SK-N-SH (cell line): ENCODE measurements around the gene SCGN.

ENCODE experiments used
- CHD2 ChIP-seq: fragments of 150-350 bp; IDR thresholded peaks from 2 replicates; pipeline ENCODE4 v1.6.1; 2018; ENCODE audit warnings: low read length; ENCODE audit not compliant: partially characterized antibody
- ELF1 ChIP-seq: IDR thresholded peaks from 2 replicates; pipeline ENCODE4 v1.4.0; 2012
- EP300 ChIP-seq, 2 experiments: IDR thresholded peaks; 2 replicates each; pipeline versions ENCODE4 v1.4.0 to v1.6.1; 2012; ENCODE audit warnings: borderline replicate concordance in 1 of 2, low read depth in 1 of 2, low read length in 1 of 2
- FOXM1 ChIP-seq: IDR thresholded peaks from 2 replicates; pipeline ENCODE4 v1.4.0; 2012; ENCODE audit warnings: low read depth, mild to moderate bottlenecking
- GABPA ChIP-seq: IDR thresholded peaks from 2 replicates; pipeline ENCODE4 v1.4.0; 2012; ENCODE audit warnings: low read depth, mild to moderate bottlenecking
- MXI1 ChIP-seq: IDR thresholded peaks from 2 replicates; pipeline ENCODE4 v1.6.1; 2012; ENCODE audit warnings: mild to moderate bottlenecking, low read depth, low read length, improper control_type of control experiment
- POLR2AphosphoS5 ChIP-seq: IDR thresholded peaks from 2 replicates; pipeline ENCODE4 v1.6.1; 2012; ENCODE audit warnings: low read depth, low read length
- RCOR1 ChIP-seq: fragments of 150-350 bp; IDR thresholded peaks from 2 replicates; pipeline ENCODE4 v1.6.1; 2017; ENCODE audit warnings: antibody characterized with exemption, low read length
- SMC3 ChIP-seq: IDR thresholded peaks from 2 replicates; pipeline ENCODE4 v1.6.1; 2012; ENCODE audit warnings: low read depth, low read length, improper control_type of control experiment
- TF ChIP-seq, protein P1 (sequence below): IDR thresholded peaks from 2 replicates; pipeline ENCODE4 v1.6.1; 2012; ENCODE audit warnings: mild to moderate bottlenecking, low read depth, low read length, moderate library complexity
- TF ChIP-seq, protein P2 (sequence below): fragments of 200-600 bp; sonication (generic); IDR thresholded peaks from 2 replicates; pipeline ENCODE4 v1.6.1; 2017; ENCODE audit warnings: antibody characterized with exemption, mild to moderate bottlenecking, moderate library complexity
- TF ChIP-seq, protein P3 (sequence below): IDR thresholded peaks from 2 replicates; pipeline ENCODE4 v1.4.0; 2012; ENCODE audit warnings: low read depth

DNA sequence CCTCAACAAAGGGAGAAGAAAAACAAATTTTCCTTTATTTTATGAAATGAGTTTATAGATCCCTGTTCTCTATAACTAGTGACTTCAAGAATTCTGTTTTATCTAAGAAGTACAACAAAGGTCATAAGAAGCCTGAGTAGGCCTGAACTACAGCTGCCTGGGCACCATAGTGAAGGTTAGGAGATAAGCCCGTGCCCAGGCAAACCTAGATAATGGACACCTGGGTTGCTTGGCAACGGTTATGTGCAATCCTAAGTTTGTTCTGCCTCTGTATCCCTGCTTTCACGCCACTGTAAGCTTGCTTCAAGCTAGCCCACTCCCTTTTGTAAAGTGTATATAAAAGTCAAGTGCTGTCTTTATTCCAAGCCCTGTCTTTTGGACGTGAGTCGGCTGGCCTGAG is 23.2 kb downstream of the SCGN start:
- TF ChIP-seq, protein P1, sequence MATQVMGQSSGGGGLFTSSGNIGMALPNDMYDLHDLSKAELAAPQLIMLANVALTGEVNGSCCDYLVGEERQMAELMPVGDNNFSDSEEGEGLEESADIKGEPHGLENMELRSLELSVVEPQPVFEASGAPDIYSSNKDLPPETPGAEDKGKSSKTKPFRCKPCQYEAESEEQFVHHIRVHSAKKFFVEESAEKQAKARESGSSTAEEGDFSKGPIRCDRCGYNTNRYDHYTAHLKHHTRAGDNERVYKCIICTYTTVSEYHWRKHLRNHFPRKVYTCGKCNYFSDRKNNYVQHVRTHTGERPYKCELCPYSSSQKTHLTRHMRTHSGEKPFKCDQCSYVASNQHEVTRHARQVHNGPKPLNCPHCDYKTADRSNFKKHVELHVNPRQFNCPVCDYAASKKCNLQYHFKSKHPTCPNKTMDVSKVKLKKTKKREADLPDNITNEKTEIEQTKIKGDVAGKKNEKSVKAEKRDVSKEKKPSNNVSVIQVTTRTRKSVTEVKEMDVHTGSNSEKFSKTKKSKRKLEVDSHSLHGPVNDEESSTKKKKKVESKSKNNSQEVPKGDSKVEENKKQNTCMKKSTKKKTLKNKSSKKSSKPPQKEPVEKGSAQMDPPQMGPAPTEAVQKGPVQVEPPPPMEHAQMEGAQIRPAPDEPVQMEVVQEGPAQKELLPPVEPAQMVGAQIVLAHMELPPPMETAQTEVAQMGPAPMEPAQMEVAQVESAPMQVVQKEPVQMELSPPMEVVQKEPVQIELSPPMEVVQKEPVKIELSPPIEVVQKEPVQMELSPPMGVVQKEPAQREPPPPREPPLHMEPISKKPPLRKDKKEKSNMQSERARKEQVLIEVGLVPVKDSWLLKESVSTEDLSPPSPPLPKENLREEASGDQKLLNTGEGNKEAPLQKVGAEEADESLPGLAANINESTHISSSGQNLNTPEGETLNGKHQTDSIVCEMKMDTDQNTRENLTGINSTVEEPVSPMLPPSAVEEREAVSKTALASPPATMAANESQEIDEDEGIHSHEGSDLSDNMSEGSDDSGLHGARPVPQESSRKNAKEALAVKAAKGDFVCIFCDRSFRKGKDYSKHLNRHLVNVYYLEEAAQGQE: no peak
- TF ChIP-seq, protein P2, sequence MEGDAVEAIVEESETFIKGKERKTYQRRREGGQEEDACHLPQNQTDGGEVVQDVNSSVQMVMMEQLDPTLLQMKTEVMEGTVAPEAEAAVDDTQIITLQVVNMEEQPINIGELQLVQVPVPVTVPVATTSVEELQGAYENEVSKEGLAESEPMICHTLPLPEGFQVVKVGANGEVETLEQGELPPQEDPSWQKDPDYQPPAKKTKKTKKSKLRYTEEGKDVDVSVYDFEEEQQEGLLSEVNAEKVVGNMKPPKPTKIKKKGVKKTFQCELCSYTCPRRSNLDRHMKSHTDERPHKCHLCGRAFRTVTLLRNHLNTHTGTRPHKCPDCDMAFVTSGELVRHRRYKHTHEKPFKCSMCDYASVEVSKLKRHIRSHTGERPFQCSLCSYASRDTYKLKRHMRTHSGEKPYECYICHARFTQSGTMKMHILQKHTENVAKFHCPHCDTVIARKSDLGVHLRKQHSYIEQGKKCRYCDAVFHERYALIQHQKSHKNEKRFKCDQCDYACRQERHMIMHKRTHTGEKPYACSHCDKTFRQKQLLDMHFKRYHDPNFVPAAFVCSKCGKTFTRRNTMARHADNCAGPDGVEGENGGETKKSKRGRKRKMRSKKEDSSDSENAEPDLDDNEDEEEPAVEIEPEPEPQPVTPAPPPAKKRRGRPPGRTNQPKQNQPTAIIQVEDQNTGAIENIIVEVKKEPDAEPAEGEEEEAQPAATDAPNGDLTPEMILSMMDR: no peak
- TF ChIP-seq GABPA: no peak
- no peak for TF ChIP-seq SMC3
- TF ChIP-seq ELF1: no peak
- TF ChIP-seq RCOR1: no peak
- TF ChIP-seq EP300 (IDR thresholded peaks at IDR 0.05; ENCODE audit: borderline replicate concordance in 1 of 2, low read depth in 1 of 2, low read length in 1 of 2): no peak
- TF ChIP-seq MXI1: no peak
- no peak for TF ChIP-seq FOXM1
- no peak for TF ChIP-seq POLR2AphosphoS5
- TF ChIP-seq, protein P3, sequence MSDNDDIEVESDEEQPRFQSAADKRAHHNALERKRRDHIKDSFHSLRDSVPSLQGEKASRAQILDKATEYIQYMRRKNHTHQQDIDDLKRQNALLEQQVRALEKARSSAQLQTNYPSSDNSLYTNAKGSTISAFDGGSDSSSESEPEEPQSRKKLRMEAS: no peak
- no peak for TF ChIP-seq CHD2
